GM18870 (cell line): Measurements from ENCODE around the gene SLC24A4.

Experiments
- ATAC-seq: cut with Tn5 transposase; IDR thresholded peaks from one replicate; pipeline ENCODE4 v1.9.1; 2021; ENCODE audit warnings: moderate library complexity; ENCODE audit not compliant: unreplicated experiment

SLC24A4 gene

DNA sequence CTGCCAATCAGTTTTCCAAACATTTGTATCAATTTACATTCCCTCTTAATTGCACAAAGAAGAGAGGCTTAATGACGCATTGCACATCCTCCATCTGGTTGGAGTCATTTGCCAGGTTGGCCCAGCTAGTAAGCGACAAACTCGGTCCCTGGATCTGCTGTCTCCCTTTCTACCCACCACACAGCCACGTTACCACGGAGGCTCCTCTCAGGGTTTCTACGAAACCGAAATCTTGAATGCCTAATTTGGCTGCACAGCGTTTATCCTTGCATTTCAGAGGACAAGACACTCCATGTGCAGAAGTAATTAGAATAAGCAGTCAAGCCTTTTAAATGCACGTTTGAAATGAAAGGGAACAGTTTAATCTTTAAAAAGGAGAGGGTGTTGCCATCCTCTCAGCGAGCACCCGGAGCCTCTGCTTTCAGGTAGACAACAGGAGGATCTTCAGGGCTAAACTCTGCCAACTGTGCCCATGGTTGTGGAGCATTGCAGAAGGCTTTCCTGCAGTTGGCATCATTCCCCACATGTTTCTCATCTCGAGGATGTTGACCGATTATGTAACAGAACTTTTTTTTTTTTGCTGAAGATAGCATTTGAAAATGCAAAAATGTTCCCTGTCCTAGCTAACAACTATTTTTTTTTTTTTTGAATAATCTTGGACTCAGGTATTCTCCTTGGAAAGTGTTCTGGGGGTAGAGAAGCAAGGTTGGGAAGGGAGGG, 37.8 kb downstream of the SLC24A4 start:
- no peak for ATAC-seq

DNA sequence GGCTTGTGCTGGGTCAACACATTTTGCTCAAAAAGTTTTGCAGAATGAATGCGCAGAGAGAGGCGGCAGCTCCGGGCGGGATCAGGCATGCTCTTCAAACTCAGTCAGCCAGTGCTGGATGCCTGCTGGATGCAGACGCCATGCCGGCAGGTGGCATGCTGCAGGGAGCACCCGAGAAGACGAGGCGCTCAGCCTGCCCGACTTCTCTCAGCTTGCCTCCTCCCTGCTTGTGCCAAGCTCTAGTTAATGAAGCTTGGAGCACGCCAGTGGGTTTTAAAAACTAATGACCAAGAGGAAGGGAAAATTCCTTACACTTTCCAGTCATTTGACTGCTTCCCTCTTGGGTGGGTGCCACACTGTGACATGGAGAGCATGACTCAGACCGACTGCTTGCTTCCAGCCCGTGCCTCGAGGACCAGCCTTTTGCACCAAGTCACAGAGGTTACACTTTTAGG, 39.8 kb downstream of the SLC24A4 start:
- no peak for ATAC-seq

DNA sequence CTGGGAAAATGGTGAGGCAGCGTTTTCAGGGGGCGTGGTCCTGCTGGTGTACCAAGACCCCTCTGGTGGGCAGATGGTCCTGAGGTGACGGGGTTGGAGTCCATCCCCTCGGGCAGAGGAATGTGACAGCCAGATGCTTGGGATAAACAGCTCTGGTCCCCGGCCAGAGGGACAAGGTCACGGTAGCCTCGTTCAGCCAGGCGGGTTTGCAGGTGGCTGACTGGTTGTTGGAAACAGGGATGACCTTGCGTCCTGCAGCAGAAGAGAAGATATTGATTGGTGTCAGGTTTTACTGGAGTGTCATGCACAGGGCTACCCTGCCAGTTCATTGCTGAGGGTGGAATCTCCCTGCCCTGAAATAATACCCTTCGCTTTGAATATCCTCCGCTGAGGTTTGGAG, 43.3 kb downstream of the SLC24A4 start:
- no peak for ATAC-seq

DNA sequence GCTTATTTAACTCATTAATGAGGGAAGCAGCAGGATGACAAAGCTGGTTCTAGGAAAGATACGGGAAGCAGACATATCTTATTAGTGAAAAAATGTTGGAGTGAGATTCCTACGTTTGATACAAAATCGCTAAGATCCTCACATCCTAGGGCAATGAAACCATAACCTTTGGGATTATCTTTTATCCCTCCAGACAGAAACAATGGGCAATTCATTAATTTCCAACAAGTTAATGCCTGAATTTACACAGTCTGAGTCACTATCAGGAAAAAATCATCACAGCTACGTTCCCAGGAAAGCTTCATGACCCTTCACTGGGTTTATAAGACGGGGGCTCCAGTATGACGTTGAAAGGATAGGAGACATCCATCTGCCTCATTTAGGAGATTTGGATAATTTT, 45.0 kb downstream of the SLC24A4 start:
- no peak for ATAC-seq

DNA sequence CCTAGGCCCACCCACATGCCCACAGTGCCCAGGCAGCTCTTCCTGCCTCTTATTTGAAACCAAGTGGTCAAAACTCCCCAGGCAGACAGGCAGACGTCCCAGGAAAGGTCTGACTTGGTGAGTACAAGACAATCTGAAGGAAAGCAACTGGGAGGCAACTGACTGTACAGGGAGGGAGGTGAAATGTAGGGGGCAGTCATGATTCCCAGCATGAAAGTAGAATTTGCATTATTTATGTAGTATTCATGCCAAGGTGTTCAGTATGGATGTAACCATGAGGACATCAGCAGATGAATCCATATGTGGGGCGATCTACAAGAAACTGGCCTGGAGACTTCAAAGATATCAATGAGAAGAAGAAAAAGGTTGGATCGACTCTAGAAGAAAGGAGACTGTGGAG, 46.1 kb downstream of the SLC24A4 start:
- no peak for ATAC-seq

DNA sequence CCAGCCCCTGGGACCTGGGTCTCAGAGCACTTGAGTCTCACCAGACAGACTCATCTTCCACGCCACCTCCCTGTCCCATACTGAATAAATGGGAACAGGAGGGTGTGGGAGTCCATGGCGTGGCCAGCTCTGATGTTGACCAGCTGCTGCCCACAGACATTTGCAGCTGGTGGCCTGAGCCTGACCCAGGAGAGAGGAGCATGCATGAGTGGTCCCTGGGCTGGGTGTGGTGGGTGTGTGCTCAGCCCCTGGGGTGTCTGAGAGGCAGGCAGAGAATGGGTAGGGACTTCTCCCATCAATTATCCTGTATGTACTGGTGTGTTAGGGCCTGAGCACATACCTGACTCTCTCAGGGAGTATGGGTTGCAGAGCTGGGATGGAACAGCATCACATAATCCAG, 49.3 kb downstream of the SLC24A4 start:
- no peak for ATAC-seq

DNA sequence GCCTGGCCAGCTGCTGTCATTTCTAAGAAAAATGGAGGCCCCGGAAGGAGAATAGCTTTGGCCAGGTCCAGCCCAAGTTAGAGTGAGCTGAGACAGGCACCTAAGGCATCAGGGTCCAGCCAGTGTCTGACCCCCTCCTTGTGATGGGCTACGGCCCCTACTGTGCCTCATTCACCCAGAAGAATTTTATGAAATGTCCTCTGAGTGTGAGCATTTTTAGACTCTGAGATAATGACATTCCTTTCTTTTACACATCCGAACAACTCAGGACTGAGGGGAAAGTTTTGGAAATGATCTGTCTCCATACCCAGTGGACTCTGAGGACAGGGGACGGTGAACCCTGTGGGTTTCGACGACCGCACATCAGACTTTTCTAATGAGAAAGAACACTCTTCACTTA, 50.4 kb downstream of the SLC24A4 start:
- no peak for ATAC-seq

DNA sequence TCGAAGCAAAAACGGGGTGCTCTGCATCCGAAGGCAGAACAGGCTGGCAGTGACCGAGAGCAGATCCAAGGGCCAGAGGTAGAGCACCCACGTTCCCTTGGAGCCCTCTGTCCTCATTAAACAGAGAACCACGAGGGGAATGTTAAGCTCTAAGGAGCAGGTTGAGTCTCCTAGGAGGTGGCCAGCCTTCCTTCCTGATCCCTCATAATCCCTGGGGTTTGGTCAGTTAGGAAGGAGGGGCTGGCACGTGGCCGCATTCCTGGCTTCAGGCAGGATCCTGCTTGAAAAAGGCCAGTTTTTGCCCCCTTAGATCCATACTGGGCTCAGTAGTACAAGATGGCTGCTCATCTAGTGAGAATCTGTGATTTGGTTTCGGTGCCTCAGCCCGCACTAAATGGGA, 57.2 kb downstream of the SLC24A4 start:
- no peak for ATAC-seq

DNA sequence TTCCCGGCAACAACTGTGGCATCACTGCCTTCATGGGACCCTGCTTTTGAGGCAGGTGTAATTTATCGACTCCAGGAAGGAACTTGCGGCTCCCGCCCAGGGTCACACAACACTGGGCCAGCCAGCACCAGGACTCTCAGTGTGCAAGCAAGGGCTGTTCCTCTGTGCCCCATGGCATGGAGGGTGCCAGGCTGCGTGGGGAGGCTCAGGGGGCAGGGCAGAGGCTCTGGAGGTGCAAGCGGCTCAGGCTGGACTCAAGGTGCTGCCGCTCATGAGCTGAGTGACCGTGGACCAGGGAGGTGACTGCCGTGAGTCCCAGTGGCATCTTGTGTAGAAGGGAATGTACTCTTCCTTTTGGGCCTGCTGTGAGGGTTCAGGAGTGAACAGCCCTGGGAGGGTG, 57.6 kb downstream of the SLC24A4 start:
- no peak for ATAC-seq

DNA sequence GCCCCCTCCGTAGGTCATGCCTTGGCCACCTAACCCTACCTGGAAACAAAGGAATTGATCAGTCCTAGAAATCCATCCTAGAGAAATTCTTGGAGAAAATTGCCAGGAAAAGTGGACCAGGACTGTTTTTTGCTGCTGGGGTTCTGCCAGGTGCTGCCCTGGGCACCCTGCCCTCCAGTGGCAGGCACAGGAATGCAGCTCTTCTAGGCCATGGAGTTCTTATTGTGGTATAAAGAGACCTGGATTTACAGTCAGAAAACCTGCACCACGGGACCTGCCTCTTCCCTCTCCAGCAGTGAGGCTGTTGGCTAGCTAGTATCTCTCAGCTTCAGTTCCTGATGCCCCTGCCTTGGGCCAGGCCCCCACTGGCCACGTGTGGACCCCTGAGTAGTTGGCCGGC, 59.7 kb downstream of the SLC24A4 start:
- ATAC-seq = no peak

DNA sequence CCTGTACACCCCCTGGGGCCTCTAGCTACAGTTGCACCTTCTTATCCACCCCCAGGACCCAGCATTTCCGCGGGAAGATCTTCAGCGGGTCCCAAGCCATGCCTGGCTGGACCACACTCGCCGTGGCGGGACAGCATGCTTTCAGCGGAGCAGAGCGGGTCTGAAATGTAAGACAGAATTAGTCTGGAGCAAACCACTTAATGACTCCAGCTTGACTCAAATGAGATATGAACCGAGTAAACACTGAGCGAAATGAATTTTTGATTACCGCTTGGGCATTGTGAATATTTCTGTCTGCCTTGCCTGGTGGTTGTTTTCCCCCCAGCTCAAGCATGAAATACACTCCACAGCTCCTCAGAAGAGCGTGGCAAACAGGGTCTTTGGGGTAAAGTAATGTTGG, 60.8 kb downstream of the SLC24A4 start:
- no peak for ATAC-seq

DNA sequence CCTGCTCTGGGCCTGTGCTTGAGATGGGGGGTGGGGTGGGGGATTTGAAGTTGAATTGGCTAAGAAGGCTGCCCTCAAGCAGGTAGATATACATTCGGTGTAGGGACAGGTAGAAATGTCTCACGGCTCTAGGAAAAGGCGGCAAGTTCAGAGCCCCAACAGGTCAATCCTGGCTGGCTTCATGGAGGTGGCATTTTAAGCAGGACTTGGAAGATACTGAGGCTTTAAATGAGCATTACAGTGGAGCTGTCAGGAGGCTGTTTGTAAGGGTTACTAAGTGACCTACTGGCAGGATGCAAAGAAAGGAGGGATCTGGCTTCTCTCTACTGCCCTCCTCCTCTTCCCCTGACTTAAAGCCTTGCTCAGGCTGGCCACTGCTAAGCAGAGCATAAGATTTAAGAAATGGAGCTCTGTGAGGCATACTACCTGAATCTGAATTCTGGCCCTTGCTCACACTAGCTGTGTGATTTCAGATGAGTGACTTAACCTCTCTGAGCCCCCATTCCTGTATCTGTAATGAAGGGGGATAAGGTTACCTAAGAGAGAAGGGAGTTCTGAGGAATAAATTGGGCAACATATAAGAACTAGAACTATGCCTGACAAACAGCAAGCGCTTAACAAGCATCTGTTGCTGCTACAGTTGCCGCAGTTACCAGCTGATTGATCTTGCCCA, 61.6 kb downstream of the SLC24A4 start:
- no peak for ATAC-seq

DNA sequence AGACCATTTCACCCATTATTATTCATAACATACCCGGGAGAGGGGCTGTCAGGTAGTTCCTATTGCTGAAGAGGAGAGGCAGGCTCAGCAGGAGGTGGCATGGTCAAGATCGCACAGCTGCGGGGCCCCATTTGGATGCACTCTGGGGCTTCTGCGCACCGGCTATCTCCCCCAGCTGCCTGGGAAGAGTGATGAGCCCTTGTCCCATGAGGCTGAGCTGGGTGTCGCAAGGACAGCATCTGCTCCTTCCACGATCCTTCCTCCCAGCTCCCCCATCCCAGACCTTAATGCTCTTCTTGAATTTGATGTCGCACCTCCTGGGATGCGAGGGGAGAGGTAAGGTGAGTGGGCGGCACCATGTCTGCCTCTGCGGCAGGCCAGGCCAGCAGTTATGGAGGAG, 62.6 kb downstream of the SLC24A4 start:
- ATAC-seq = no peak

DNA sequence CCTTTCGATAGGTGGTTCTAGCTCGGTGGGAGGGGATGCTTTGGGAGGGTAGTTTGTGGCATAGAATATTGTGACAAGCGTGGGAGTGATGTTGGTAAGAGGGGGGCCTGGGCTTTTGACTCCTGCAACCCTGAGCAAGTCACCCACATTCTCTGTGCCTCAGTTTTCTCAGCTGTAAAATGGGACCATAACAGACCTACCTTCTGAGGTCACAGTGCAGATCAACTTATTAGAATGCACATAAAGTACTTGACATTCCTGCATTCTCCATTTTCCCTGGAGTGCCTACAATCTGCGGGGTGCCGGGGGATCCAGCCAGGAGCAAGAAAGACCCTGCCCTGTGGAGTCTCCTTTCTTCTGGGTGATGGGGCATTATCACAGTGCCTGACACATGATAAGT, 63.2 kb downstream of the SLC24A4 start:
- no peak for ATAC-seq

DNA sequence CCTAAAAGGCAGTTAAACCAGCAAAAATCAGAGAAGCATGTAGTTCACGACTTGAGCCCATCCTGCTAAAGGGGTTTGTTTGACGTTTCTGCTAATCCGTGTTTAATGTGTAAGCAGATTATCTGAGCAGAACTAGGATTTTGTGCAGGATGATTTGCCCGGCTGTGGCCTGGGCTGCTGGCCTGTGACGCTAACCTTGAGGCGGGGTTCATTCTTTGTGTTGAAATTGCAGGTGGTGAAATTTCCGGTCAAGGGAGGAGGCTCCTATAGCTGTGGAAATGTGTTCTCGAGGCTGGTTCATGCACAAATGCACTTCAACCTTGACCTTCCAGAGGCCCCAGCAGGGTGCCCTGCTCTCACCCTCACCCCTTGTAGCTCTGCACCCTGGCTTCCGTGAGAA, 63.7 kb downstream of the SLC24A4 start:
- no peak for ATAC-seq

DNA sequence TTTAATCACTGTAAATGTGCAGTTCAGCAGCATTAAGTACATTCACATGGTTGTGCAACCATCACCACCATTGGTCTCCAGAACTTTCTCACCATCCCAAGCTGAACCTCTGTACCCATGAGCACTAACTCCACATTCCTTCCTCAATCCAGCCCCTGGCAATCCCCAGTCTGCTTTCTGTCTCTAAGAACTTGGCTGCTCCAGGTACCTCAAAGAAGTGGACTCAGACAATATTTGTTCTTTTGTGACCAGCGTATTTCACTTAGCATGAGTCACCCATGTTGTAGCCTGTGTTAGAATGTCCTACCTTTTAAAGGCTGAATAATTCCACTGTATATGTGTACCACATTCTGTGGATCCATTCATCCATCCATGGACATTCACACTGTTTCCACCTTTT, 64.6 kb downstream of the SLC24A4 start:
- ATAC-seq = no peak

DNA sequence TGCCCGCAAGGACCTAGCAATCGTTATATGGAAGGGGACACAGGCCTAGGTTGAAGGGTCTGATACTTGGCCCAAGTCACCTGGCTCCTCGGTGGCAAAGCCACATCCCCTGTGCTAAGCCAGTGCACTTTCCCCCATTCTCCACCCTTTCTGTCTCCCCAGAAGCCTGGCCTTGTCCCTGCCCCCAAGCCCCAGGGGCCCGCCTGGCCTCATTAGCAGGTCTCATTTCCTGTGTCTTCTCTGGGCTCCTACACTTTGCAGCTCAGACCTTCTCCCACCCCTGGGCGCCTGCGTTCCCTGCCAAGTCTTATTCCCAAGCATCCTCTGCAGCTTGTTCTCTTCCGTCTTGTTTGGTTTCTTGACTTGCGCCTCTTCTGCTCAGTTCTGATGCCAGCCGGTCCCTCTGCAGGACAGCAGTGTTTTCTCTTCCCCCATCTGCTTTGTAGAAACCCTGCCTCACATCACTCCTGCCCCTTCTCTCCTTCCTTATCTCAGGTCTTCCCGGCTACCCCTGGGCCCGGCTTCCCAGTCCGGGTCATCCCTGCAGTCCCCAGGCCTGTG, 66.7 kb downstream of the SLC24A4 start:
- no peak for ATAC-seq

DNA sequence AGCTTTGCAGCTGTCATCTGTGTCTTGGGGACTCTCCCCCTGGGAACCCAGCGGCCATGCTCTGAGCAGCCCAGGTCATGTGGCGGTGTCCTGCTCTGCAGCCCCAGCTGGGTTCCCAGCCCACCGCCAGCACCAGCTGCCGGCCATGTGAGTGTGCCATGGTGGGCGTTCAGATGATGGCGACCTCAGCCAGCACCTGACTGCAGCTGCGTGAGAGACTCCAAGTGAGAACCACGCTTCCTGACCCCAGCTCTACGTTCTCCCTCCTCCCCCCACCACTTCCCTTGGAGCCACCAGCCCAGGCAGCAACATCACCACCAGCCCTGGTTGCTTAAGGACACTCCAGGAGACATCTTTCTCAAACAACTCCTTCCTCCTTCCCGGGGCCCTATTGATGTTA, 68.8 kb downstream of the SLC24A4 start:
- ATAC-seq = no peak

DNA sequence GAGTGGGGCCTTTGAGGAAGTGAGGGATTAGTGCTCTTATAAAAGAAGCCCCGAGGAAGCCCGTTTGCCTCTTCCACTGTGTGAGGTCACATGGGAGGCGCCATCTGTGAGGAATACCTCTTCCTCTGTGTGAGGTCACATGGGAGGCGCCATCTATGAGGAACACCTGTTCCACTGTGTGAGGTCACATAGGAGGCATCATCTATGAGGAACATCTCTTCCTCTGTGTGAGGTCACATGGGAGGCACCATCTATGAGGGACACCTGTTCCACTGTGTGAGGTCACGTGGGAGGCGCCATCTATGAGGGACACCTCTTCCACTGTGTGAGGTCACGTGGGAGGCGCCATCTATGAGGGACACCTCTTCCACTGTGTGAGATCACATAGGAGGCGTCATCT, 69.7 kb downstream of the SLC24A4 start:
- no peak for ATAC-seq

DNA sequence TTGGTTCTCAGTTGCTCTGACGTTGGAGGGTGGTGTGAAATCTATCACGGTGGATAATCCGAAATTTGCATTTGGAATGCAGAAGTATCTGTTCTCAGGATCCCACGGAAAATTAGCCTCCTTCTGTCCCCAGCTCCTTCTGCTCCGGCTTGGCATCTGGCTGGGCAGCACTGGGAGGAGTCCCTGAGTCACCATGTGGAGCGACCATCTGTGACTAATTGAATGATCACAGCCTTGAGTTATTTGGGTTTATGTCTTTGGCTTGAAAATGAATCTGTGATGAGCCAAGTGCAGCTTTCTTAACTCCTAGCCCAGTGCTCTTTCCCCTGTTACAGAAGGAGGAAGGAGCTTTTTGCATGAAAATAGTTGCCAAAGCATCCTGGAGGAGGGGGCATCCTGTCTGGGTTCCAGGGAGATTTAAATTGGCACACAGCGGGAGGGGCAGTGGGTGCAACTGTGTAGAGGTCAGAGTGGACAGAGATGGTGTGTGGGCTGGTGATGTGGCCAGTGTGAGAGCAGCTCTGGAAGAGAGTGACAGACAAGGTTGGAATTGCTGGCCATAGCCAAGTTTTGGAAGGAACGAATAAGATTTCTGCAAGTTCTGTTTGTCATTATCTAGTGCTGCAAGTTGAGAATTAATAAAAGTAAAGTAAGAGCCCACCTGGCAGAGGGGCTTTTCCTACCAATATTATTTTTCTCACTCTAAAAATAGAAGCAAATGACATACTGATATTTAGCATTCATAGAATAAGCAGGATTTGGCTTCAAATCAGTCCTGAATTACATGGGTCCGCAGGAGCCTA, 74.4 kb downstream of the SLC24A4 start:
- no peak for ATAC-seq

DNA sequence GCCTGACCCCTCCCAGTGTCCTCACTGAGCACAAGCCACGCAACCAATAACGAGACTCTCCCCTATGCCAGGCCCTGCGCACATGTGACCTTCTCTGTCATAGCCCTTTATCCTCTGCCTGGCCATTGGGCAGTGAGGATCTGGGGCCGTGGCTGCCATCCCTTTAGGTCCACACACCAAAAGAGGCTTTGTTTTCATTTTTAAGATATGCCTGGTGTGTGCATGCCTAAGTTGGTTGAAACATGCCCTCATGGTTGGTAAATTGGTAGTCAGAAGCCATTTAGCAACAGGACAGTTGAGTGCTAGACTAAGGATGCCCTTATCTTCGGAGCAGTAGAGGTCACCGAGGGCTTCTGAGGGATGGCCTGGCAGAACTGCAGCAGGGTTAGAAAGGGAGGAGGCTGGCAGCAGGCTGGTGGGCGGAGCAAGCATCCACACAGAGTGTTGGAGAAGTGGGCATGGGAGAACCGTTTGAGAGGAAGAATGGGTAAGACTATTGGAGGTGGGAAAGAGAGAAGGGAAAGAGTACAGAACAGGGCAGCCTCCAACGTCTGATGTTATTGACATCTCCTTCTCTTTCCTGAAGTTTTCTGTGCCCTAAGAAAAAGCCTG, 75.1 kb downstream of the SLC24A4 start:
- ATAC-seq = no peak
